Measurements from ENCODE around the gene RHPN2. TPM values are rescaled to one million over a fixed set of nuclear protein-coding genes. Genes with fewer than 3 reads are reported as not detected.

The RHPN2 gene
- total RNA-seq (1 to 10 TPM in 1 of 4 donors, under 1 TPM in 3; 0.24 to 1.0 (median 0.60) TPM), polyA plus RNA-seq (1 to 10 TPM in 1 of 3 donors, under 1 TPM in 2; 0.16 to 1.1 (median 0.17) TPM)
- long read RNA-seq, donor 1 = 0 reads
- long read RNA-seq, donor 2 = 0 reads

DNA sequence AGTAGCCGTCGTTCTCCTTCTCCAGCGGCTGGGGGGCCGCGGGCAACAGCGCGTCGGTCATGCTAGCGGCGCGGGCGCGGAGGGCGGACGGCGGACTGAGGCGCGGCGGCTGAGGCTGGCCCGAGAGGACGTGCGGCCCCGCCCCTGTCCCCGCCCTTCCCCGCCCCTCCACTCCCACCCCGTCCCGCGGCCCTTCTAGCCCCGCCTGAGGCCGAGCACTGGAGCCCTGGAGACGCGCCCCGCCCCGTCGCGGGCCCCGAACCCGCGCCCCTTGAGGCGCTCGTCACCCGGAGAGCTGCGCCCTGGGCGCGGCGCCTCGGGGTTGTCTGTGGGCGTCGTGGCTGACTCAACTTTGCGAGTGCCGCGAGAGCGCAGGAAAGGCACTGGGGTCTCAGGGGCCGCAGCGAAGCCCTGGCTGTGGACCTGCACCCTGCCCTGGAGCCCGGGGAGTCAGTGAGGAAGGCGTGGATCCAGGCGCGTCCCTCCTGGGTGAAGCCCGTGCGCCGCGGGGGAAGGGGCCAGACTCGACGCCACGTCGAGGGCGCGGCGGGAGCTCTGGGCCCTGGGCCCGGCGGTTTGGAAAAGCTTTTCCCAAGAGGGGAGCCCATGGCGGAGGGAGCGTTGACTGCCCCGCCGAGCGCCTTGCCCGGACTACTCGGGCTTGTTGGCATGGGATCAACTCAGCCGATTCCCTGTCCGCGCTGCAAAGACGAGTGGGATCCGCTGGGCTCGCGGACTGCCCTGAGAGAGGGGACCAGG, at the start of gene RHPN2:
Gene RHPN2, minus strand, starts transcription at position 97 of the 759 bp plus-strand sequence. Its CDS starts 36 bp downstream, at position 61.
- Histone ChIP-seq H3K27ac (no peak within 1 kb of the TSS), H3K27me3 (ENCODE audit: insufficient read depth in 3 of 3, low read length in 2 of 3) (peaks cover 0 to 60% (median 11%) of the 10 kb centered on the region in 3 donors), H3K9me3 (no peaks in the 10 kb centered on the region), H3K4me3 (peak within 1 kb of the TSS; percentile 61), H3K36me3 (ENCODE audit: insufficient read depth in 1 of 2, low read depth in 1 of 2) (no peaks in the 10 kb centered on the region), H3K4me1 (no peaks in the 10 kb centered on the region)
- ATAC-seq = peak; percentile 43 to 81 (median 56)
- intact Hi-C loops (cut with DNase I) = no loop called here
- TF ChIP-seq CTCF (IDR thresholded peaks at IDR 0.05) = no peak
- peak; percentile 52 to 64 for DNase-seq
- WGBS, 3 donors = 2 to 4% (median 3%) methylated on average over 31 to 86 of the region's 86 CpGs

- intact Hi-C loops (cut with DNase I) = no loop called here
- 84 to 86% (median 85%) methylated on average over 4 of the region's 4 CpGs for WGBS, 3 donors
- ATAC-seq = no peak
Measured at GRCh38 chr19:33114312-33114711, 49.6 kb upstream of the RHPN2 start.

DNA sequence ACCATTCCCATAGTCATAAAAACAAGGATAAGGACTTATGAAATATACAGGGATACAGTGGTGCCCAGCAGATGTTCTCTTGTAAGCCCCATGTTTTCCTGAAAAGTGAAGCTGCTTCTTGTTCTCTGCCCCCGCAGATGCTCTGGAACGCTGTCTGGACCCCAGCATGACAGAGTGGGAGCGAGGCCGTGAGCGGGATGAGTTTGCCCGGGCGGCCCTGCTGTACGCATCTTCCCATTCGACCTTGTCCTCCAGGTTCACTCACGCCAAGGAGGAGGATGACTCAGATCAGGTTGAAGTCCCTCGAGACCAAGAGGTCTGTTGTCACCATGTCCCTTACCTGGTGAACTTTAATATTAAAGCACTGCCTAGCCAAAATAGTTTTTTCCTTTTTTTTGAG, 46.9 kb upstream of the RHPN2 start:
- no peak for DNase-seq
- no peak for ATAC-seq
- H3K27ac ChIP-seq = no peak overlapping the region
- no peaks in the 10 kb centered on the region for H3K9me3 ChIP-seq
- 91 to 97% (median 95%) methylated on average over 11 of the region's 11 CpGs for WGBS, 3 donors
- TF ChIP-seq CTCF (IDR thresholded peaks at IDR 0.05) = no peak
- H3K36me3 ChIP-seq (ENCODE audit: insufficient read depth in 1 of 2, low read depth in 1 of 2) = peaks cover under 1 to 98% of the 10 kb centered on the region in 2 donors
- H3K27me3 ChIP-seq (ENCODE audit: insufficient read depth in 3 of 3, low read length in 2 of 3) = no peaks in the 10 kb centered on the region
- H3K4me3 ChIP-seq = no peak overlapping the region
- no peaks in the 10 kb centered on the region for H3K4me1 ChIP-seq
- intact Hi-C loops (cut with DNase I) = no loop called here

More at GRCh38 chr19:33114312-33114711, 49.6 kb upstream of the RHPN2 start:
- TF ChIP-seq CTCF (IDR thresholded peaks at IDR 0.05) = no peak
- H3K27ac ChIP-seq = no peak overlapping the region
- DNase-seq = no peak
- no peaks in the 10 kb centered on the region for H3K9me3 ChIP-seq
- H3K4me3 ChIP-seq = no peak overlapping the region
- H3K36me3 ChIP-seq (ENCODE audit: insufficient read depth in 1 of 2, low read depth in 1 of 2) = peaks cover 0 to 98% of the 10 kb centered on the region in 2 donors
- H3K27me3 ChIP-seq (ENCODE audit: insufficient read depth in 3 of 3, low read length in 2 of 3) = no peaks in the 10 kb centered on the region
- no peaks in the 10 kb centered on the region for H3K4me1 ChIP-seq

- no peaks in the 10 kb centered on the region for H3K9me3 ChIP-seq
- no peak overlapping the region for H3K4me3 ChIP-seq
- no peak for DNase-seq
- WGBS, 3 donors = 91 to 93% (median 91%) methylated on average over 9 of the region's 9 CpGs
- no peaks in the 10 kb centered on the region for H3K27me3 ChIP-seq (ENCODE audit: insufficient read depth in 3 of 3, low read length in 2 of 3)
- ATAC-seq = no peak
- H3K4me1 ChIP-seq = no peaks in the 10 kb centered on the region
- TF ChIP-seq CTCF (IDR thresholded peaks at IDR 0.05) = no peak
- intact Hi-C loops (cut with DNase I) = no loop called here
- peaks cover 2 to 98% of the 10 kb centered on the region in 2 donors for H3K36me3 ChIP-seq (ENCODE audit: insufficient read depth in 1 of 2, low read depth in 1 of 2)
- no peak overlapping the region for H3K27ac ChIP-seq
Measured at GRCh38 chr19:33110137-33110910, 45.6 kb upstream of the RHPN2 start.
